Karpas-422 (cell line): ENCODE data around the gene OR1D5. TPM values are rescaled to one million over a fixed set of nuclear protein-coding genes. Genes with fewer than 3 reads are reported as not detected.

Experiments
- DNase-seq: peaks from one replicate; pipeline ENCODE4 v3.0.0-alpha.2; 2015
- H2AFZ ChIP-seq: fragments of 200-600 bp; sonication (generic); 2 replicates; pipeline ENCODE4 v1.6.1; 2014; ENCODE audit warnings: antibody characterized with exemption, low read length, mixed read lengths
- H3K27ac ChIP-seq: fragments of 200-600 bp; sonication (generic); 2 replicates; pipeline ENCODE4 v1.5.1; 2014; ENCODE audit warnings: mild to moderate bottlenecking, low read length, moderate library complexity
- H3K27me3 ChIP-seq: fragments of 200-600 bp; sonication (generic); 2 replicates; pipeline ENCODE4 v1.6.1; 2014; ENCODE audit warnings: low read length, mixed read lengths
- H3K36me3 ChIP-seq: fragments of 200-600 bp; sonication (generic); 2 replicates; pipeline ENCODE4 v1.6.1; 2014; ENCODE audit warnings: low read length, mixed read lengths; ENCODE audit not compliant: insufficient read depth
- H3K4me1 ChIP-seq: fragments of 200-600 bp; sonication (generic); 2 replicates; pipeline ENCODE4 v1.6.1; 2014; ENCODE audit warnings: mild to moderate bottlenecking, low read length, mixed read lengths
- H3K4me2 ChIP-seq: fragments of 200-600 bp; sonication (generic); 2 replicates; pipeline ENCODE4 v1.6.1; 2014; ENCODE audit warnings: low read length, low read depth, mild to moderate bottlenecking; ENCODE audit not compliant: poor library complexity, severe bottlenecking
- H3K4me3 ChIP-seq: fragments of 200-600 bp; sonication (generic); 2 replicates; pipeline ENCODE4 v1.5.1; 2014; ENCODE audit warnings: mild to moderate bottlenecking, antibody characterized with exemption, low read length, mixed read lengths
- H3K79me2 ChIP-seq: fragments of 200-600 bp; sonication (generic); 2 replicates; pipeline ENCODE4 v1.6.1; 2014; ENCODE audit warnings: mild to moderate bottlenecking, low read length, mixed read lengths
- H3K9ac ChIP-seq: fragments of 200-600 bp; sonication (generic); 2 replicates; pipeline ENCODE4 v1.6.0; 2014; ENCODE audit warnings: low read length
- H3K9me2 ChIP-seq: fragments of 200-600 bp; sonication (generic), shearing (Covaris generic); replicated peaks from 2 replicates; pipeline ENCODE4 v1.6.0; 2014; ENCODE audit warnings: mild to moderate bottlenecking, low read length, moderate library complexity; ENCODE audit not compliant: insufficient read depth
- H3K9me3 ChIP-seq: fragments of 300-700, 200-600 bp; sonication (generic); 2 replicates; pipeline ENCODE4 v1.6.1; 2014; ENCODE audit warnings: low read length, mixed read lengths
- H4K20me1 ChIP-seq: fragments of 200-600 bp; sonication (generic); 2 replicates; pipeline ENCODE4 v1.6.1; 2014; ENCODE audit warnings: mild to moderate bottlenecking, antibody characterized with exemption, low read length, low read depth; ENCODE audit not compliant: insufficient read depth
- total RNA-seq: library from RNA; depleted of rRNA; stranded (reverse); fragments of >200 nt; shearing (Covaris generic); gene quantifications from 2 replicates; pipeline ENCODE4 v1.2.3, GENCODE V29; 2014; ENCODE audit warnings: low replicate concordance; rRNA removed

OR1D5 gene
- total RNA-seq, 1 experiment from 2014 or later, result not detected

DNA sequence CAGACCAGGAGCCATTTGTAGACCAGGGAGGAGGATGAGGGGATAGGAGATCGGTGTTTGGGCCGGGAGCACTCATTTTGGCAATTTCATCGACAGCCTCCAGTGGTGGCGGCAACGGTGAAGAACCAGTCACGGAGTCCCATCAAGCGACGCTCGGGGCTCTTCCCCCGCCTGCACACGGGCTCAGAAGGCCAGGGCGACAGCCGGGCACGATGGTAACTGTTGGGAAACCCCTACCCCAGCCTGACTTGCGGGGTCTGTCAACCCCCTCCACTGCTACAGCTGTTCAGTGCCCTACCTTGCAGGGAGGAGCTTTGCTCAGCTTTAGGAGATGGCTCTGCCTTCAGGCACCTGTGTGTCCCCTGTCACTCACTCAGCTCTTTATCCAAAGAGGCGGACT is 43.0 kb downstream of the OR1D5 start:
- no peaks in the 10 kb centered on the region for H3K4me1 ChIP-seq
- peaks cover 14% of the 10 kb centered on the region for H3K36me3 ChIP-seq
- DNase-seq, result no peak
- no peaks in the 10 kb centered on the region for H4K20me1 ChIP-seq
- H3K9me3 ChIP-seq, result peaks cover 7% of the 10 kb centered on the region; the same call in 1 of the 2 replicates
- no peaks in the 10 kb centered on the region for H3K27me3 ChIP-seq
- H3K4me3 ChIP-seq, result no peak overlapping the region
- H3K9ac ChIP-seq, result no peak overlapping the region
- H2AFZ ChIP-seq, result no peak overlapping the region
- H3K27ac ChIP-seq, result no peak overlapping the region
- H3K9me2 ChIP-seq, result no peaks in the 10 kb centered on the region
- H3K4me2 ChIP-seq, result no peak overlapping the region
- H3K79me2 ChIP-seq, result no peaks in the 10 kb centered on the region

DNA sequence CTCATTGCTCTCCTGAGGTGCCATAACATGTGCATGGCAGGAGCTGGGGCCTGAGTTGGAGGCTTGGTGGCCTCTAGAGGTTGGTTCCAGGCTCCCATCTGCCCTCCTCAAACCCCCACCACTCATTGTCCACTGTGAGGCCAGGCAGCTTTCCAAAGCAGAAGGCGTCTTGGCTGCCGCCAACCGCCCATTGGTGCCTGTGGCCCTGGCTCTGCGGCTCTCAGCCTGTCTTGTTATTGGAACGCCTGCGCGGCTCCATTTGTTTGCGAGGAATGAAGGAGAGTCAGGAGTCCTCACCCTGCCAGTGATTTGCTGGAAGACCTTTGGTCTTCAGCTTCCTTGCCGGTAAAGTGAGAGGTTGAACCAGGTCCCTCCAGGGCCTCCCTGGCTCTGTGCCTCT is 43.6 kb downstream of the OR1D5 start:
- Histone ChIP-seq H3K27ac (no peak overlapping the region), H3K9me3 (peaks cover 7% of the 10 kb centered on the region; the same call in 1 of the 2 replicates), H3K9me2 (no peaks in the 10 kb centered on the region), H3K4me2 (no peak overlapping the region), H3K27me3 (no peaks in the 10 kb centered on the region), H3K9ac (no peak overlapping the region), H3K36me3 (peaks cover 14% of the 10 kb centered on the region), H3K4me3 (no peak overlapping the region), H3K79me2 (no peaks in the 10 kb centered on the region), H3K4me1 (no peaks in the 10 kb centered on the region), H2AFZ (no peak overlapping the region), H4K20me1 (no peaks in the 10 kb centered on the region)
- DNase-seq, result no peak

DNA sequence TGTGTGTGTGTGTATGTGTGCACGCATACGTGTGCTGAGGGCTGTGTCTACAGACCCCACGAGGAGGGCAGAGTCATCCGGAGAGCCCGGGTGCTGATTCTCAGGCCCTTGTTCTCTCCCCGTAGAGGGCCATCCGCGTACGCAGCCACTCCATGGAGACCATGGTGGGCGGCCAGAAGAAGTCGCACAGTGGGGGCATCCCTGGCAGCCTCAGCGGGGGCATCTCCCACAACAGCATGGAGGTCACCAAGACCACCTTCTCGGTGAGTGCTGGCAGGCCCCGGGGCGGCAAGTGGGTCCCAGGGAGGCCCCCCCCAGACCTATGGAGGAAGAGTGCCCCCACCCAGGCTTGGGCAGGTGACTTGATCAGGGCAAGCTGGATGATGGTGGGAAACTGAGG is 45.5 kb downstream of the OR1D5 start:
- no peak for DNase-seq
- no peak overlapping the region for H3K4me2 ChIP-seq
- H3K9me2 ChIP-seq, result no peaks in the 10 kb centered on the region
- H2AFZ ChIP-seq, result no peak overlapping the region
- H3K79me2 ChIP-seq, result no peaks in the 10 kb centered on the region
- H3K36me3 ChIP-seq, result peaks cover 9% of the 10 kb centered on the region; the same call in 1 of the 2 replicates
- no peaks in the 10 kb centered on the region for H3K27me3 ChIP-seq
- no peak overlapping the region for H3K9ac ChIP-seq
- no peak overlapping the region for H3K4me3 ChIP-seq
- H4K20me1 ChIP-seq, result no peaks in the 10 kb centered on the region
- peaks cover 4% of the 10 kb centered on the region; the same call in 1 of the 2 replicates for H3K9me3 ChIP-seq
- no peak overlapping the region for H3K27ac ChIP-seq
- peaks cover under 1% of the 10 kb centered on the region; the same call in 1 of the 2 replicates for H3K4me1 ChIP-seq

DNA sequence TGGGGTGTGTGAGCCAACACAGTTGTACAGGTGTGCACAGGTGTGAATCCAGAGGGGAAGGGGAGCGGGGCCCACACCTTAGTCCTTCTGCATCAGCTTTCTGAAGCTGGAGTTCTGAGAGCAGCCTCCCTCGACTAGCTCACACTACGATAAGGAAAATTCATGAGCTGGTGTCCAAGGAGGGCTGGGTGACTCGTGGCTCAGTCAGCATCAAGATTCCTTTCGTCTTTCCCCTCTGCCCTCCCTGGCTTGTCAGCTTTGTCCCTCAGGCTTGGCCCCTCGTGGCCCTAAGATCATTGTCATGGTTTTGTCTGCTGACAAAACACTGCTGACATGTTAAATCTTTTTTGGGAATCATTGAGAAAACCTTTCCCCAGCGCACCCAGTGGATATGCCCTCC is 47.5 kb downstream of the OR1D5 start:
- Histone ChIP-seq H3K36me3 (peaks cover 6% of the 10 kb centered on the region; the same call in 1 of the 2 replicates), H3K9ac (no peak overlapping the region), H3K4me3 (no peak overlapping the region), H3K9me2 (no peaks in the 10 kb centered on the region), H3K4me2 (no peak overlapping the region), H3K79me2 (no peaks in the 10 kb centered on the region), H2AFZ (no peak overlapping the region), H3K4me1 (peaks cover 5% of the 10 kb centered on the region), H3K27ac (no peak overlapping the region), H3K9me3 (no peaks in the 10 kb centered on the region), H3K27me3 (no peaks in the 10 kb centered on the region), H4K20me1 (no peaks in the 10 kb centered on the region)
- DNase-seq, result no peak

DNA sequence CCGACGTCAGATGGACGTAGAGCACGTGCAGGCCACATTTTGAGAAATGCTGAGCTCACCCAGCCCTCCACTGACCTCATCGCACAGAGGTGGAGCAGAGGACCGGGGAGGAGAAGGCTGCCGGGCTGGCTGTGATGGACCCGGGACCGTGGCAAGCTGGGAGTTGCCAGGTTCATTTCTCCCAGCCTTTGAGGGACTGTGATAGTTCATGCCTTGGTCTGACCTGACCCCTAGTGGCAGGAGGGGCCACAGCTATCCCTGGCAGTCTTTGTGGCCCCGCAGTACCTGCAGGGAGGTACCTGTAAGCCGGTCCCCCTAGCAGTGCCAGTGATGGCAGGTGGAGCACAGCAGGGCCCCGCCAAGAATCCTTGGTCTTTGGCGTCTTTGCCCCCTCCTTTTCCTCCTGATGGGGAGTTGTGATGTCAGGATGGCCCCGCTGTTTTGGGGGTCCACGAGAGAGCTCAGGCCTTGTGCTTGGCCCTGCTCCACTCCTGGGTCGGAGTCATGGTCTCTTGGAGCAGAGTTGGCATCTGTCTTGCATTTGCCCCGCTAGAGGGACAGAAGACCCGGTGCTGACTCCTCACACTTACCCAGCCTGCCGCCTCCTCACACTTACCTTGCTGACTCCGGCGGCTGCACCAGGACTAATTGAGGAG is 50.4 kb downstream of the OR1D5 start:
- Histone ChIP-seq H3K9me3 (no peaks in the 10 kb centered on the region), H3K4me1 (peaks cover 17% of the 10 kb centered on the region), H3K4me3 (no peak overlapping the region), H3K36me3 (peaks cover 6% of the 10 kb centered on the region; the same call in 1 of the 2 replicates), H3K4me2 (peak overlapping the region; percentile 42), H2AFZ (peak overlapping the region; percentile 88; the same call in 1 of the 2 replicates), H3K9me2 (no peaks in the 10 kb centered on the region), H3K27me3 (no peaks in the 10 kb centered on the region), H4K20me1 (no peaks in the 10 kb centered on the region), H3K9ac (peak overlapping the region; percentile 44), H3K27ac (peak overlapping the region; percentile 65), H3K79me2 (no peaks in the 10 kb centered on the region)
- DNase-seq, result peak; percentile 91

Other genes starting within 250 kb of the OR1D5 start
- not detected in 2 replicates for gene OR1D2, start 40.8 kb upstream of the OR1D5 start, total RNA-seq
- not detected in 2 replicates for gene OR1G1, start 63.9 kb upstream of the OR1D5 start, total RNA-seq
- gene OR1A2, start 133.9 kb upstream of the OR1D5 start, total RNA-seq, result not detected in 2 replicates
- not detected in 2 replicates for gene OR1A1, start 144.1 kb upstream of the OR1D5 start, total RNA-seq
- gene OR3A1, start 234.8 kb upstream of the OR1D5 start, total RNA-seq, result not detected in 2 replicates